Effector CD8-positive, alpha-beta T cell (primary cell): ENCODE results near the gene TFAP2E.
"Not testable (repeated sequence)": the region's sequence is repeated elsewhere in the genome, so short reads cannot be mapped to it uniquely, and the experiment has no call there.

ENCODE experiments used
- DNase-seq: peaks from one replicate; lab custom pipeline; 2025; lab: John Stamatoyannopoulos, UW

TFAP2E gene

DNA sequence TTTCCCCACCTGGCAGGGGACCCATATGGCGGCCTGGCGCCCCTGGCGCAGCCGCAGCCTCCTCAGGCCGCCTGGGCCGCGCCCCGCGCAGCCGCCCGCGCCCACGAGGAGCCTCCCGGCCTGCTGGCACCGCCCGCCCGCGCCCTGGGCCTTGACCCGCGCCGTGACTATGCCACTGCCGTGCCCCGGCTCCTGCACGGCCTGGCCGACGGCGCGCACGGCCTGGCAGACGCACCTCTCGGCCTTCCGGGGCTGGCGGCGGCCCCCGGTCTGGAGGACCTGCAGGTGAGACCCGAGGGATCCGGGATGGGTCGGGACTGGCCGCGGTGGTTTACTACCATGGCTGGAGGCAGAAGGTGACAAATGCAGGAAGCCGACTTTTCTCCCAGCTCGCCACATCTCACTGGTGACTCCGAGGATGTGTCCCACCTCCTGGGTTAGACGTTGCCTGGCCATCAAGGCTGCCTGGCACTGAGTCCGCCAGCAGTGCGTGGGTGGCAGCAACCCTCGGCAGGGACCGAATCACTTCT is 1.1 kb downstream of the TFAP2E start:
- DNase-seq: no peak

DNA sequence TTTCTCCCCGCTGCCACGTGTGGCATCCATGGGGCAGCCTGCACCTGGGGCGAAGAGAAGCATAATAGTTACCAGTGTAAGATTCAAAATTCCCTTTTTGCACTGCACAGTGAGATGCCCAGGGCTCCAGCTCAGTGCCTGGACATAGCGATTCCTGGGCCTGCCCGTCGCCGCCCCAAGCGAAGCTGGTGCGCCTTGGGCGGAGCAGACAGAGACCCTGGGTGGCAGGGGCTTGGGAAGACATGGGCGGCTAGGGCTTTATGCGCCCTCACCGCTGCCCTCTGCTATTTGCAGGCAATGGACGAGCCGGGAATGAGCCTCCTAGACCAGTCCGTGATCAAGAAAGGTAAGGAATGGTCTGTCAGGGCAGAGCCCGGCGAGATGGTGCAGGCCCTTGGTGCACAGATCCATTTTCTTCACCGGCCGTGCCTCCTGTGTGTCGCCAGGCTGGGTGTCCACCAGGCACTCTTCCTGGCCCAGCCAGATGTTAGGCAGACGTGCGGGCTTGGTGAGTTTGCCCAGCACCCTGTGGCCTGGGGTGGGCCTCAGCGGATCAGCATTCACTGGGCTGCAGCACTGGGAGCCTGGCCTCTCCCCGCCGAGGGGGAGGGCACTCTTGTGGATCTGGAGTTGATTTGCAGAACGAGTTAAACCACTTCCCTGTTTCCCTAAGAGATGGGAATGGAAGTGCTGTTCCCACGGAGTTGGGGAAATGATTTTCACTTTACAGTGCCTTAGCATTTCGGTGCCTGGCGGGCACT is 1.7 kb downstream of the TFAP2E start:
- no peak for DNase-seq

- DNase-seq: no peak
Observed at GRCh38 chr1:35575416-35575958, 2.4 kb downstream of the TFAP2E start.

GRCh38 chr1:35576061-35576765 is 3.1 kb downstream of the TFAP2E start:
- DNase-seq: no peak

GRCh38 chr1:35576766-35577070 is 3.6 kb downstream of the TFAP2E start:
- not testable (repeated sequence) for DNase-seq

DNA sequence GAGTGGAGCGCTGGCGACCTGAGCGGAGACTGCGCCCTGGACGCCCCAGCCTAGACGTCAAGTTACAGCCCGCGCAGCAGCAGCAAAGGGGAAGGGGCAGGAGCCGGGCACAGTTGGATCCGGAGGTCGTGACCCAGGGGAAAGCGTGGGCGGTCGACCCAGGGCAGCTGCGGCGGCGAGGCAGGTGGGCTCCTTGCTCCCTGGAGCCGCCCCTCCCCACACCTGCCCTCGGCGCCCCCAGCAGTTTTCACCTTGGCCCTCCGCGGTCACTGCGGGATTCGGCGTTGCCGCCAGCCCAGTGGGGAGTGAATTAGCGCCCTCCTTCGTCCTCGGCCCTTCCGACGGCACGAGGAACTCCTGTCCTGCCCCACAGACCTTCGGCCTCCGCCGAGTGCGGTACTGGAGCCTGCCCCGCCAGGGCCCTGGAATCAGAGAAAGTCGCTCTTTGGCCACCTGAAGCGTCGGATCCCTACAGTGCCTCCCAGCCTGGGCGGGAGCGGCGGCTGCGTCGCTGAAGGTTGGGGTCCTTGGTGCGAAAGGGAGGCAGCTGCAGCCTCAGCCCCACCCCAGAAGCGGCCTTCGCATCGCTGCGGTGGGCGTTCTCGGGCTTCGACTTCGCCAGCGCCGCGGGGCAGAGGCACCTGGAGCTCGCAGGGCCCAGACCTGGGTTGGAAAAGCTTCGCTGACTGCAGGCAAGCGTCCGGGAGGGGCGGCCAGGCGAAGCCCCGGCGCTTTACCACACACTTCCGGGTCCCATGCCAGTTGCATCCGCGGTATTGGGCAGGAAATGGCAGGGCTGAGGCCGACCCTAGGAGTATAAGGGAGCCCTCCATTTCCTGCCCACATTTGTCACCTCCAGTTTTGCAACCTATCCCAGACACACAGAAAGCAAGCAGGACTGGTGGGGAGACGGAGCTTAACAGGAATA is 4.2 kb downstream of the TFAP2E start:
- peak; percentile 31 for DNase-seq

DNA sequence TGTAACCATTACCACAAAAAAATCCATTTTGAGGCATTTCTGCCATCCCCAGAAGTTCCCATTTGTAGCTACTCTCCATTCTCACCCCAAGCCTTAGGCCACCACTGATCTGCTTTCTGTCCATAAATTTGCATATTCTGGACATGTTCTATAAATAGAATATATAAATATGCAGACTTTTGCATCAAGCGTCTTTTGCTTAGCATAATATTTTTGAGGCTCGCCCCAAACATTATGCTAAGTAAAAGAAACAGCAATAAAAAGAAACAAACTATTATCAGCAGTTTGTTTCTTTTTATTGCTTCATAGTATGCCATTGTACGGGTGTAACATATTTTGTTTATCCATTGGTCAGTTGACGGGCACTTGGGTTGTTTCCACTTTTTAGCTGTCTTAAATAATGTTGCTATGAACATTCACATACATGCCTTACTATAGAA is 7.9 kb downstream of the TFAP2E start:
- no peak for DNase-seq

DNA sequence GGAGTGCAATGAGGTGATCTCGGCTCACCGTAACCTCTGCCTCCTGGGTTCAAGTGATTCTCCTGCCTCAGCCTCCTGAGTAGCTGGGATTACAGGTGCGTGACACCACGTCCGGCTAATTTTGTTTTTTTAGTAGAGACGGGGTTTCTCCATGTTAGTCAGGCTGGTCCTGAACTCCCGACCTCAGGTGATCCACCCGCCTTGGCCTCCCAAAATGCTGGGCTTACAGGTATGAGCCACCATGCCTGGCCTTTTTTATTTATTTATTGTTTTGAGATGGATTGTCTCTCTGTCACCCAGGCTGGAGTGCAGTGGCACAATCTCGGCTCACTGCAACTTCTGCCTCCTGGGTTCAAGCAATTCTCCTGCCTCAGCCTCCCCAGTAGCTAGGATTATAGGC is 8.5 kb downstream of the TFAP2E start:
- DNase-seq: not testable (repeated sequence)

- DNase-seq: no peak
Observed at GRCh38 chr1:35585281-35585680, 12.2 kb downstream of the TFAP2E start.

- DNase-seq: not testable (repeated sequence)
Observed at GRCh38 chr1:35585805-35586204, 12.7 kb downstream of the TFAP2E start.

DNA sequence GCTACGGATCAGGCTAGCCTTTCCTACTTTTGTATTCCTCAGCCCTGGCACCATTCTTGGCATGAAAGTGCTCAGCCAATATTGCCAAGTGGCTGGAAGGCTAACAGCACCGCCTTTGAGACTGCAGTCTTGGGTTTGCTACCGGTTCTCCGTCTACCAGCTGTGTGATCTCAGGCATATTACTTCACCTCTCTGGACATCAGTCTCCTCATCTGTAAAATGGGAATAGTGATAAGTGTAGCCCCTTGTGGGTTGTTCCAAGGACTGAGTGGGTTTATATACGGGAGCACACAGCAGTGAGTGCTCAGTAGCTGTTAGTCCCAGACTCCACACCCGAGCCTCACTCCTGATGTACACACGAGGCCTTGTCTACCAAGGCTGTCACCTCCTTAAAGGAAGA is 13.7 kb downstream of the TFAP2E start:
- DNase-seq: no peak

- DNase-seq: no peak
Observed at GRCh38 chr1:35587736-35588135, 14.6 kb downstream of the TFAP2E start.

DNA sequence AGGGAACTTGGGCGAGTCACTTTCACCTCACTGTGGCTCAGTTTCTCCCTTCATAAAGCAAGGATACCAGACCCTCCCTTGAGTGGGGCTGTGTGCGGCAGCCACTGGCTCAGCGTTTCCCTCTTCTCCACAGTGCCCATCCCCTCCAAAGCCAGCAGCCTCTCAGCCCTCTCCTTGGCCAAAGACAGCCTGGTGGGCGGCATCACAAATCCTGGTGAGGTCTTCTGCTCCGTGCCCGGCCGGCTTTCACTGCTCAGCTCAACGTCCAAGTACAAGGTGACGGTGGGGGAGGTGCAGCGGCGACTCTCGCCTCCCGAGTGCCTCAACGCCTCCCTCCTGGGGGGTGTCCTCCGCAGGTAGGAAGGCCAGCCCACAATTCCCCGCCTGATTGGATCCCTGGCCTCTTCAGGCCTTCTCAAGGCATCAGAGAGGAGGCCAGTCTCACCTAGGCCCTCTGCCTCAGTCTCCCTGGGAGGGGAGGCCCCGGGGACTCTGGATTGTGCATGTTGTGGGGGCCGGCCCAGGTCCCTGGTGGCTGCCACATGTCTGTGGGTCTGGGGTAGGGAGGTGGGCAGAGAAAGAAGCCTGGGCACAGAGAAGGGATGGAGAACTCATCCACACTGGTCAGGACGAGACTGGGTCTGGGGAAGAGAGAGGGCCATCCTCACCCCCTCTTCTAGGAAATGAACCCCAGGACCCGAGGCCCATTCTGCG is 15.2 kb downstream of the TFAP2E start:
- DNase-seq: no peak

DNA sequence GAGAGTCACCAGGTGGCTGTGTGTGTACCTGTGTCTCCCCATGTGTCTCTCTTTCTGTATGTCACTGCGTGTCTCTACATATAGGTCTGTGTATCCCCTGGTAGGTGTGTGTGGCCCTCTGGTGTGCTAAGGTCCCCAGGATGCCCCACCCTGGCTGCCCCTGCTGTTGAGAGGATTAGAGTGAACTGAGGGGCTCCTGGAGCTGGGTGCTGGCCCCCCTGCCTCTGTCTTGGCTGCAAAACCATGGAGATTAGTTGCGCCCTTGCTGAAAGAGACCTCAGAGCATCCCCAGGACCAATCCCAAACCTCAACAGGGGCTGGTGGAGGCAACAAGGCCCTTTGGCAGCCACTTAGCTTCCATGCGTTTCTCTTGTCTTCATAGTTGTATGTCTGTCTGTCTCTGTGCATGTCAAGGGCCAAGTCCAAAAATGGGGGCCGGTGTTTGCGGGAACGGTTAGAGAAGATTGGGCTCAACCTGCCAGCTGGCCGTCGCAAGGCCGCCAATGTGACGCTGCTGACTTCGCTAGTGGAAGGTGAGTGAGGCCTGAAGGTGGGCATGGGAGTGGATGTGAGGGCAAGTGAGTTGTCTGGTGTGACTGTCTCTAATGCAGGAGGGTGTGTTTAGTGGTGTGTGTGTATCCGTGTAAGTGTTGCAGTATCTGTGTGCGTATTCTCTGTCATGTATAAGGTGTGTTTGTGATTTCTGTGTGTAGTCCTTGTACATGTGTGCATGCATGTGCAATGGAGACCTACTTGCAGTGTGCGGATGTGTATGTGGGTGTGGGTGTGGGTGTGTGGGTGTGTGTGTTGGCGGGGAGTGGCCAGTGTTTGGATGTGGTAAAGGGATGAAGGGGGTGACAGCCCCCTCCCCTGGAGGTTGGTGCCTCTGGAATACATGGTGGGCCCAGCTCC is 16.7 kb downstream of the TFAP2E start:
- DNase-seq: no peak

GRCh38 chr1:35590476-35591040 is 17.4 kb downstream of the TFAP2E start:
- no peak for DNase-seq

DNA sequence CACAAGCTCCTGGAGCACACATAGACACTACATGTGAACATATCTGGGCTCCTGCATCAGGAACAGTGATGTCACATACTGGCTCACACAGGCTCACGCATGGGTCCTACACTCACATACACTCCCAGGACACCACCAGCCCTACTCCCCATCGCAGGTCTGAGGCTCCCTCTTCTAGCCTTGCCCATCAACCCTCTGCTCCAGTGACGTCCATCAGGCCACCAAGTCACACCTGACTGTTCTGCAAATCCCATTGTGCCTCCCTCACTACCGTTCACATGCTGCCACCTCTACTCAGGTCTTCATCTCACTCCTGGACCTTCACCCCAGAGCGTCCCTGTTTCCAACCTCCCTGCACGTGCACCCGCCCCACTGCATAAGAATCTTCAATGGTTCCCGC is 18.1 kb downstream of the TFAP2E start:
- no peak for DNase-seq

DNA sequence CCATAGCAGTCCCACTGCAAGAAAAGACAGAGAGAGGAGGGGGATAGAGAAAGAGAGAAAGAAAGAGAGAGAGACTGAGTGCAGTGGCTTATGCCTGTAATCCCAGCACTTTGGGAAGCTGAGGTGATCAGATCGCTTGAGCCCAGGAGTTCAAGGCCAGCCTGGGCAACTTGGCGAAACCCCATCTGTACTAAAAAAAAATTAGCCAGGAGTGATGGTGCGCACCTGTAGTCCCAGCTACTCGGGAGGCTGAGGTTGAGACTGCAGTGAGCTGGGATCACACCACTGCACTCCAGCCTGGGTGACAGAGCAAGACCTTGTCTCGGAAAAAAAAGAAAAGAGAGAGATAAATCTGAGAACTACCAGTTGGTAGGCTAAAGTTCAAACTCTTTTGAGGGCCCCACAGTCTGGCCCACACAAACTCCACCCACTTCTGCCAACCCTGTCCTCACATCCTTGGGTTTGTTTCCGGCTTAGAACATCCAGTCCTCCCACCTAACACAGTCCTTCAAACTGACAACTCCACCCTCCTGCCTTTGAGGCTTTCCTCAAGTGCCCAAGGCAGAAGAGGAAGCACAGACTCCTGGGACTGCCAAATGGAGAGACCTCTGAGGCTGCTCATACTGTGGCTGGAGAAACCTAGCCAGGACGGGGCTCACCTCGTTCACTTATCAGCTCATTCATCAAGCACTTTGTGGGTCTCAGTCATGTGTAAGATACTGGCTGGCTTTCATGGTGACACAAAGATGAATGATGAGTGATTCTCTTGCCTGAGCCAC is 20.1 kb downstream of the TFAP2E start:
- DNase-seq: no peak

GRCh38 chr1:35594005-35594760 is 21.1 kb downstream of the TFAP2E start:
- no peak for DNase-seq
